Stomach (tissue), 4 donors: ENCODE data around the gene EMILIN3.

Experiments used
- EP300 ChIP-seq: sonication (generic); formaldehyde crosslinking; IDR thresholded peaks from one replicate; pipeline ENCODE4 v1.6.1; 2017; ENCODE audit warnings: antibody characterized with exemption
- POLR2A ChIP-seq, 4 donors: fragments of 450-650 bp; IDR thresholded peaks; one replicate each; pipeline ENCODE4 v1.6.1; 2016; ENCODE audit warnings: antibody characterized with exemption in 4 of 4, control low read depth in 2 of 4, mild to moderate bottlenecking in 1 of 4, moderate library complexity in 1 of 4
- POLR2AphosphoS5 ChIP-seq, 3 donors: sonication (generic); formaldehyde crosslinking; IDR thresholded peaks; one replicate each; pipeline ENCODE4 v1.6.1; 2016; ENCODE audit warnings: antibody characterized with exemption in 3 of 3
- TF ChIP-seq, protein P1 (sequence below), 7 experiments: fragments of 450-650 bp in 4 of 7; fragments of 200-600 bp in 3 of 7; sonication (generic) in 3 of 7; IDR thresholded peaks; one replicate each; pipeline ENCODE4 v1.5.1; 2016 to 2019; ENCODE audit warnings: antibody characterized with exemption in 7 of 7, control low read depth in 2 of 7, mild to moderate bottlenecking in 1 of 7

DNA sequence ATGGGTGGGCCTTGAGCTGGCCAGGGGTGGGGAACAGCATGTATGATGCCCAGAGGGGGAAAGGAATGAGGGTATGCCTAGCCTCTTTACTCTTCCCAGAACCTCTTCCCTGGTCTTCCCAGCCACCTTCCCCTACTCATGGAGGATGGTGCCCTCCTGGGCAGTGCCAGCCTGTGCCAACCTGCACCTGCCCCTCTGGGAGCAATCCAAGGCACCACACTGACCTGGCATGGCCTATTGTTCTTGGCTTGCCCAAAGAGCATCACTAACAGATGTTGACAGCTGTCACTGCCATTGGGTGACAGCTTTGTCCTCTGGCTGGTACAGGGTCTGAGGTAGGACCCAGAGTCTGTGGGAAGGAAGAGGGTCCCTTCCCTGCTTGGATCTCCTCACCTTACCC, 13.1 kb downstream of the EMILIN3 start:
- TF ChIP-seq, protein P1, sequence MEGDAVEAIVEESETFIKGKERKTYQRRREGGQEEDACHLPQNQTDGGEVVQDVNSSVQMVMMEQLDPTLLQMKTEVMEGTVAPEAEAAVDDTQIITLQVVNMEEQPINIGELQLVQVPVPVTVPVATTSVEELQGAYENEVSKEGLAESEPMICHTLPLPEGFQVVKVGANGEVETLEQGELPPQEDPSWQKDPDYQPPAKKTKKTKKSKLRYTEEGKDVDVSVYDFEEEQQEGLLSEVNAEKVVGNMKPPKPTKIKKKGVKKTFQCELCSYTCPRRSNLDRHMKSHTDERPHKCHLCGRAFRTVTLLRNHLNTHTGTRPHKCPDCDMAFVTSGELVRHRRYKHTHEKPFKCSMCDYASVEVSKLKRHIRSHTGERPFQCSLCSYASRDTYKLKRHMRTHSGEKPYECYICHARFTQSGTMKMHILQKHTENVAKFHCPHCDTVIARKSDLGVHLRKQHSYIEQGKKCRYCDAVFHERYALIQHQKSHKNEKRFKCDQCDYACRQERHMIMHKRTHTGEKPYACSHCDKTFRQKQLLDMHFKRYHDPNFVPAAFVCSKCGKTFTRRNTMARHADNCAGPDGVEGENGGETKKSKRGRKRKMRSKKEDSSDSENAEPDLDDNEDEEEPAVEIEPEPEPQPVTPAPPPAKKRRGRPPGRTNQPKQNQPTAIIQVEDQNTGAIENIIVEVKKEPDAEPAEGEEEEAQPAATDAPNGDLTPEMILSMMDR (IDR thresholded peaks at IDR 0.05) = no peak
- TF ChIP-seq POLR2A (IDR thresholded peaks at IDR 0.05) = no peak
- TF ChIP-seq POLR2AphosphoS5 (IDR thresholded peaks at IDR 0.05) = no peak
- no peak for TF ChIP-seq EP300
